Spleen (tissue), 7 donors: Measurements from ENCODE around the gene FBXO33.

Source experiments
- CTCF ChIP-seq, 11 experiments: fragments of 200-600 bp in 7 of 11; fragments of 450-650 bp in 4 of 11; sonication (generic) in 4 of 11; IDR thresholded peaks in 8 of 11; conservative IDR thresholded peaks in 3 of 11; 1 replicate in 7 of 11; 2 replicates in 4 of 11; pipeline versions ENCODE4 v1.4.0 to v1.8.0; 2016 to 2021; ENCODE audit warnings: antibody characterized with exemption in 11 of 11, inconsistent platforms in 4 of 11, mild to moderate bottlenecking in 1 of 11
- POLR2A ChIP-seq, 3 donors: fragments of 450-650 bp; IDR thresholded peaks; one replicate each; pipeline ENCODE4 v1.5.1; 2017; ENCODE audit warnings: antibody characterized with exemption in 3 of 3, mild to moderate bottlenecking in 1 of 3
- donor health status: DM: no; HTN: no; CAD: no; lungs with moderate emphysema.
- donor health status: DM: no; HTN: no; CAD: no.
- donor health status: DM: no; HTN: no; CAD: no.

GRCh38 chr14:39430762-39431415, 1.3 kb downstream of the FBXO33 start:
- TF ChIP-seq POLR2A (IDR thresholded peaks at IDR 0.05) = no peak
- no peak for TF ChIP-seq CTCF (IDR thresholded peaks at IDR 0.05 in 8 of 11, conservative IDR thresholded peaks at IDR 0.05 in 3 of 11)
